Esophagus squamous epithelium (tissue), 4 donors: ENCODE results near the gene PADI2.

Experiments used
- CTCF ChIP-seq, 6 experiments: fragments of 450-650 bp in 4 of 6; fragments of 200-600 bp in 2 of 6; sonication (generic) in 2 of 6; IDR thresholded peaks; one replicate each; pipeline ENCODE4 v1.5.1; 2016 to 2019; ENCODE audit warnings: antibody characterized with exemption in 6 of 6, mild to moderate bottlenecking in 4 of 6, moderate library complexity in 4 of 6
- POLR2A ChIP-seq, 4 donors: fragments of 450-650 bp; IDR thresholded peaks; one replicate each; pipeline ENCODE4 v1.6.1; 2017; ENCODE audit warnings: antibody characterized with exemption in 4 of 4, mild to moderate bottlenecking in 4 of 4, moderate library complexity in 3 of 4

GRCh38 chr1:17108786-17109185 lies 10.5 kb downstream of the PADI2 start:
- TF ChIP-seq CTCF (IDR thresholded peaks at IDR 0.05) (no peak), POLR2A (IDR thresholded peaks at IDR 0.05) (no peak)
